GM12878 (cell line): Measurements from ENCODE around the gene SHLD1. TPM values are rescaled to one million over a fixed set of nuclear protein-coding genes. Genes with fewer than 3 reads are reported as not detected.

ENCODE experiments used
- ATAC-seq: fragments of 200-7000 bp; cut with Tn5 transposase; 3 replicates; pipeline ENCODE4 v1.9.1; 2020; ENCODE audit warnings: mild to moderate bottlenecking, moderate library complexity
- BruUV-seq: library from RNA; stranded (reverse); fragments of 400-500 nt; replicated peaks from 2 replicates; lab custom pipeline; 2021; lab: Mats Ljungman, UMichigan
- CTCF ChIA-PET: fragments of 300-600 bp; sonication (Branson Sonifier 250); formaldehyde crosslinking; extraction: SDS; loops from one replicate; lab custom pipeline; 2021; ENCODE audit warnings: inconsistent platforms; lab: Yijun Ruan, JAX
- POLR2A ChIA-PET: fragments of 350-600 bp; formaldehyde crosslinking; extraction: SDS; loops from one replicate; lab custom pipeline; 2021; ENCODE audit warnings: inconsistent platforms; lab: Charles Lee
- RAD21 ChIA-PET: fragments of 300-600 bp; sonication (Branson Sonifier 250); formaldehyde crosslinking; loops from one replicate; lab custom pipeline; 2023; ENCODE audit warnings: antibody characterized with exemption; ENCODE audit not compliant: unreplicated experiment; lab: Charles Lee
- SMC1A ChIA-PET: fragments of 300-600 bp; sonication (Branson Sonifier 250); formaldehyde crosslinking; loops from one replicate; lab custom pipeline; 2023; ENCODE audit not compliant: unreplicated experiment, uncharacterized antibody; lab: Charles Lee
- DNase-seq: peaks from one replicate; pipeline ENCODE4 v3.0.0-alpha.2; 2011; ENCODE audit warnings: low read depth, low spot score
- FAIRE-seq: peaks from 3 replicates; lab custom pipeline; 2011; peaks lifted over from hg19 to GRCh38; lab: Jason Lieb, UNC
- H2AFZ ChIP-seq: 2 replicates; pipeline ENCODE4 v1.6.0; 2011; ENCODE audit warnings: low read depth, low read length, control low read depth; ENCODE audit not compliant: control insufficient read depth
- H3K27ac ChIP-seq: 2 replicates; pipeline ENCODE4 v1.5.1; 2011; ENCODE audit warnings: control low read depth; ENCODE audit not compliant: control insufficient read depth, insufficient read depth
- H3K27me3 ChIP-seq, 2 experiments: replicated peaks in 1 of 2; 2 replicates each; pipeline versions ENCODE4 v1.6.0 to v1.6.1; 2011; ENCODE audit warnings: low read length in 1 of 2; ENCODE audit not compliant: control insufficient read depth in 2 of 2, insufficient read depth in 2 of 2
- H3K36me3 ChIP-seq, 2 experiments: 2 replicates each; pipeline ENCODE4 v1.5.1; 2011; ENCODE audit warnings: low read length in 1 of 2; ENCODE audit not compliant: control insufficient read depth in 2 of 2, insufficient read depth in 2 of 2
- H3K4me1 ChIP-seq: 2 replicates; pipeline ENCODE4 v1.6.1; 2011; ENCODE audit warnings: mild to moderate bottlenecking, low read length, moderate library complexity, mixed read lengths; ENCODE audit not compliant: control insufficient read depth, insufficient read depth
- H3K4me2 ChIP-seq: 2 replicates; pipeline ENCODE4 v1.6.0; 2011; ENCODE audit warnings: control low read depth; ENCODE audit not compliant: control insufficient read depth, insufficient read depth
- H3K4me3 ChIP-seq: fragments of 200-600 bp; sonication (generic); 2 replicates; pipeline ENCODE4 v1.5.1; 2016
- H3K79me2 ChIP-seq: 2 replicates; pipeline ENCODE4 v1.6.0; 2011; ENCODE audit warnings: low read length; ENCODE audit not compliant: control insufficient read depth, insufficient read depth
- H3K9ac ChIP-seq: 2 replicates; pipeline ENCODE4 v1.8.0; 2011; ENCODE audit warnings: low read length, control low read depth, mixed read lengths; ENCODE audit not compliant: control insufficient read depth, insufficient read depth
- H3K9me3 ChIP-seq: replicated peaks from 3 replicates; pipeline ENCODE4 v1.5.1; 2011; ENCODE audit warnings: mild to moderate bottlenecking, low read length; ENCODE audit not compliant: control insufficient read depth, insufficient read depth
- H4K20me1 ChIP-seq: 2 replicates; pipeline ENCODE4 v1.6.0; 2011; ENCODE audit not compliant: control insufficient read depth, insufficient read depth
- BHLHE40 ChIP-seq, 2 experiments: fragments of 450-650 bp in 1 of 2; IDR thresholded peaks; 2 replicates each; pipeline ENCODE4 v1.6.1; 2011 to 2017; ENCODE audit warnings: low read depth in 2 of 2, borderline replicate concordance in 1 of 2, improper control_type of control experiment in 1 of 2, low read length in 1 of 2, mild to moderate bottlenecking in 1 of 2
- GATAD2B ChIP-seq: fragments of 450-650 bp; conservative IDR thresholded peaks from 2 replicates; pipeline ENCODE4 v1.6.1; 2017; ENCODE audit warnings: low read depth, mild to moderate bottlenecking, moderate library complexity
- LARP7 ChIP-seq: fragments of 450-650 bp; IDR thresholded peaks from 2 replicates; pipeline ENCODE4 v1.6.1; 2017; ENCODE audit warnings: mild to moderate bottlenecking
- NR2C2 ChIP-seq: IDR thresholded peaks from 2 replicates; pipeline ENCODE4 v1.6.1; 2011; ENCODE audit warnings: borderline replicate concordance, low read depth; ENCODE audit not compliant: control insufficient read depth, insufficient read length
- NRF1 ChIP-seq: conservative IDR thresholded peaks from 2 replicates; pipeline ENCODE4 v1.6.1; 2011; ENCODE audit warnings: mild to moderate bottlenecking, low read depth, low read length, improper control_type of control experiment
- RAD51 ChIP-seq: fragments of 450-650 bp; IDR thresholded peaks from 2 replicates; pipeline ENCODE4 v1.6.1; 2016; ENCODE audit warnings: moderate library complexity, mild to moderate bottlenecking, inconsistent platforms
- RB1 ChIP-seq: fragments of 450-650 bp; formaldehyde crosslinking; IDR thresholded peaks from 2 replicates; pipeline ENCODE4 v1.6.1; 2017; ENCODE audit warnings: mild to moderate bottlenecking, borderline replicate concordance
- RFX5 ChIP-seq: IDR thresholded peaks from 2 replicates; pipeline ENCODE4 v1.6.1; 2011; ENCODE audit warnings: low read depth, low read length, improper control_type of control experiment
- SMAD1 ChIP-seq: fragments of 450-650 bp; IDR thresholded peaks from 2 replicates; pipeline ENCODE4 v1.6.1; 2018; ENCODE audit warnings: mild to moderate bottlenecking, low read depth; ENCODE audit not compliant: partially characterized antibody
- SMARCA5 ChIP-seq: fragments of 450-650 bp; IDR thresholded peaks from 2 replicates; pipeline ENCODE4 v1.6.1; 2017; ENCODE audit warnings: mild to moderate bottlenecking
- STAT3 ChIP-seq: IDR thresholded peaks from 2 replicates; pipeline ENCODE4 v1.6.1; 2011; ENCODE audit warnings: low read depth, low read length, improper control_type of control experiment
- TAF1 ChIP-seq: IDR thresholded peaks from 2 replicates; pipeline ENCODE4 v1.6.1; 2011; ENCODE audit warnings: mild to moderate bottlenecking, low read depth, low read length, borderline replicate concordance
- WGBS: methylation state at CpG from one replicate; pipeline ENCODE4 v1.1.6; 2016; ENCODE audit warnings: low lambda C conversion rate; ENCODE audit not compliant: insufficient replicate concordance, insufficient coverage; ENCODE audit errors: missing lambda C conversion rate; 5-methylcytosine and 5-hydroxymethylcytosine counted together
- in situ Hi-C: fragments of 300-500 bp; cut with MboI; formaldehyde crosslinking; loops from 9 replicates; pipeline ENCODE4 v1.14.3; 2018; ENCODE audit warnings: mixed read lengths
- intact Hi-C: fragments of 100-400 bp; cut with micrococcal nuclease; formaldehyde crosslinking; loops from one replicate; pipeline ENCODE4 v1.14.2; 2022; ENCODE audit not compliant: unreplicated experiment
- polyA plus RNA-seq, 11 experiments: library from polyadenylated mRNA; depleted of rRNA in 4 of 11; unstranded in 6 of 11; stranded (reverse) in 5 of 11; fragments of >200 nt; fragmentation: Nextera tagmentation in 4 of 11; fragmentation: Illumina TruSeq in 1 of 11; extraction: Ambion mirVana in 4 of 11; extraction: Trizol in 1 of 11; gene quantifications; 1 replicate in 1 of 11; 2 replicates in 10 of 11; pipeline versions ENCODE4 v1.2.1 to v1.2.3, GENCODE V29; 2011 to 2016; ENCODE audit warnings: inconsistent platforms in 2 of 11, missing spikeins in 2 of 11, low read depth in 1 of 11
- total RNA-seq, 4 experiments: library from RNA; depleted of rRNA in 3 of 4; stranded (reverse); fragments of >200 nt in 3 of 4; fragmentation: Illumina TruSeq in 1 of 4; extraction: Trizol in 1 of 4; gene quantifications; 2 replicates each; pipeline versions ENCODE4 v1.2.1 to v1.2.3, GENCODE V29; 2013 to 2021

Gene SHLD1
- total and polyA plus RNA-seq, 10 of the 15 experiments (the other 5 are each of a cell fraction or from before 2014, with no cell fraction given): 10.8 to 70.9 (median 25.4) TPM

DNA sequence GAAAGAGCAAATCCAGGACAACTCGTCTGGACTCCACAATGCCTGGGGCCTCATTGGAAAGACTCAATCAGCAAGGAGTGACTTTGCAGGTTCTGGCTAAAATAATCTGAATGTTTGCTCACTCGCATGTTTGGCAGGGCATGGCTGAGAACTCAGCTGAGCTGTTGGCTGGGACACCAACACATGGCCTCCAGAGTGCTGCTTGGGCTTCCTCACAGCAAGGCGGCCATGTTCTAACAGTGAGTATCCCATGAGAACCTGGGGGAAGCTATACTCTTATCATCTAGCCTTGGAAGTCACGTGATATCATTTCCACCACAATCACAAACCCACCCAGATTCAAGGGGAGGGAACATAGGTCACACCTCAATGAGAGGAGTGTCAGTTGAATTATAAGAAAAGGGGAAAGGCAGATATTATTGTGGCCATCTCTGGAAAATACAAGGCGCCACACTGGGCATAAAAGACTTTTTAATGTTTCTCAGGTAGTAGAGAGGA is 23.1 kb upstream of the SHLD1 start:
- H3K79me2 ChIP-seq: no peaks in the 10 kb centered on the region
- TF ChIP-seq BHLHE40 (IDR thresholded peaks at IDR 0.05; ENCODE audit: borderline replicate concordance in 1 of 2, low read depth in 2 of 2, low read length in 1 of 2) (no peak), RAD51 (peak; percentile 58; the same call in 1 of the 2 replicates), GATAD2B (no peak)
- H3K4me1 ChIP-seq: no peaks in the 10 kb centered on the region
- intact Hi-C loops (no loop called here), in situ Hi-C loops (no loop called here)
- WGBS: 30% methylated on average over 5 of the region's 5 CpGs
- no peak overlapping the region for H3K9ac ChIP-seq
- no peaks in the 10 kb centered on the region for H3K36me3 ChIP-seq
- BruUV-seq: no TSS peak
- H3K27me3 ChIP-seq: no peaks in the 10 kb centered on the region; a peak in 1 of 4 replicates
- ChIA-PET RAD21 (interaction anchor here (0.5 kb wide), 1 partner anchor 69 kb away, joined by 3 read pairs; no protein-coding TSS in a partner anchor), CTCF (interaction anchor here (0.7 kb wide), 1 partner anchor 22 kb away, joined by 3 read pairs; no protein-coding TSS in a partner anchor), POLR2A (interaction anchor here (0.6 kb wide), 1 partner anchor 9 kb away, joined by 7 read pairs; no protein-coding TSS in a partner anchor), SMC1A (interaction anchor here (0.6 to 1.4 kb wide), 2 partner anchors 142 to 1000 kb away, joined by 3 read pairs; no protein-coding TSS in a partner anchor)
- FAIRE-seq (no peak), ATAC-seq (no peak), DNase-seq (no peak)
- no peaks in the 10 kb centered on the region; the same call in 2 of the 3 replicates for H3K9me3 ChIP-seq
- no peak overlapping the region for H3K4me3 ChIP-seq
- H3K4me2 ChIP-seq: no peak overlapping the region
- no peak overlapping the region for H2AFZ ChIP-seq
- no peaks in the 10 kb centered on the region for H4K20me1 ChIP-seq
- no peak overlapping the region for H3K27ac ChIP-seq

GRCh38 chr20:5729348-5729747 is 20.9 kb upstream of the SHLD1 start:
- Histone ChIP-seq H3K27ac (no peak overlapping the region), H3K27me3 (no peaks in the 10 kb centered on the region; a peak in 1 of 4 replicates), H3K4me3 (no peak overlapping the region), H3K9me3 (no peaks in the 10 kb centered on the region; the same call in 2 of the 3 replicates), H4K20me1 (no peaks in the 10 kb centered on the region), H3K4me1 (no peaks in the 10 kb centered on the region), H3K36me3 (no peaks in the 10 kb centered on the region), H3K79me2 (no peaks in the 10 kb centered on the region), H3K9ac (no peak overlapping the region), H3K4me2 (no peak overlapping the region)
- WGBS: 59% methylated on average over 2 of the region's 2 CpGs
- in situ Hi-C loops: no loop called here
- DNase-seq: no peak
- ChIA-PET SMC1A (interaction anchor here (1.0 to 2.4 kb wide), 3 partner anchors 11 to 160 kb away, joined by 3 to 8 read pairs (median 3); no protein-coding TSS in a partner anchor), CTCF (interaction anchor here (0.7 kb wide), 1 partner anchor 1583 kb away, joined by 3 read pairs; no protein-coding TSS in a partner anchor), POLR2A (interaction anchor here (1.1 kb wide), 1 partner anchor 134 kb away, joined by 3 read pairs; no protein-coding TSS in a partner anchor), RAD21 (interaction anchor here (0.5 to 1.1 kb wide), 2 partner anchors 34 to 75 kb away, joined by 3 read pairs; no protein-coding TSS in a partner anchor)
- no peak for ATAC-seq
- FAIRE-seq: no peak
- BruUV-seq: no TSS peak
- TF ChIP-seq RFX5 (no peak), NRF1 (no peak), STAT3 (no peak), LARP7 (no peak), SMAD1 (no peak), RB1 (no peak), NR2C2 (no peak), TAF1 (no peak), SMARCA5 (no peak)
- TF ChIP-seq, all 136 proteins: peak for 0
- H2AFZ ChIP-seq: no peak overlapping the region
- intact Hi-C loops: no loop called here
